ENCODE measurements around the gene IFT22.

DNA sequence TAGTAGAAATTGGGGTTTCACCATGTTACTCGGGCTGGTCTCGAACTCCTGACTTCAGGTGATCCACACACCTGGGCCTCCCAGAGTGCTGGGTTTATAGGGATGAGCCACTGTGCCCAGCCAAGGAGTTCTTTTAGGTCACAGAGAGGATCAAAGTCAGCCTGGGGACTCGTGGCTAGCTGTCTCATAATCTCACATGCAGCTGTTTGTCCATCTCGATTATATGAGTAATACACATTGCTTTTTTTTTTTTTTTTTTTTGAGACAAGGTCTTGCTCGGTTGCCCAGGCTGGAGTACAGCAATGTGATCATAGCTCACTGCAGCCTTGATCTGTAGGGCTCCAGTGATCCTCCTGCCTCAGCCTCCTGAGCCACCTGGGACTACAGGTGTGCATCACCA is 2.2 kb downstream of the IFT22 start:
- no peak for TF ChIP-seq YY1 (IDR thresholded peaks at IDR 0.05; ENCODE audit: low read depth)
- TF ChIP-seq TAF1 (IDR thresholded peaks at IDR 0.05; ENCODE audit: low read depth), result no peak
- TF ChIP-seq CEBPB (IDR thresholded peaks at IDR 0.05), result no peak
- no peak for TF ChIP-seq EP300 (IDR thresholded peaks at IDR 0.05; ENCODE audit: borderline replicate concordance)
- TF ChIP-seq, protein P1, sequence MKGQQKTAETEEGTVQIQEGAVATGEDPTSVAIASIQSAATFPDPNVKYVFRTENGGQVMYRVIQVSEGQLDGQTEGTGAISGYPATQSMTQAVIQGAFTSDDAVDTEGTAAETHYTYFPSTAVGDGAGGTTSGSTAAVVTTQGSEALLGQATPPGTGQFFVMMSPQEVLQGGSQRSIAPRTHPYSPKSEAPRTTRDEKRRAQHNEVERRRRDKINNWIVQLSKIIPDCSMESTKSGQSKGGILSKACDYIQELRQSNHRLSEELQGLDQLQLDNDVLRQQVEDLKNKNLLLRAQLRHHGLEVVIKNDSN (IDR thresholded peaks at IDR 0.05), result no peak
- TF ChIP-seq, protein P2, sequence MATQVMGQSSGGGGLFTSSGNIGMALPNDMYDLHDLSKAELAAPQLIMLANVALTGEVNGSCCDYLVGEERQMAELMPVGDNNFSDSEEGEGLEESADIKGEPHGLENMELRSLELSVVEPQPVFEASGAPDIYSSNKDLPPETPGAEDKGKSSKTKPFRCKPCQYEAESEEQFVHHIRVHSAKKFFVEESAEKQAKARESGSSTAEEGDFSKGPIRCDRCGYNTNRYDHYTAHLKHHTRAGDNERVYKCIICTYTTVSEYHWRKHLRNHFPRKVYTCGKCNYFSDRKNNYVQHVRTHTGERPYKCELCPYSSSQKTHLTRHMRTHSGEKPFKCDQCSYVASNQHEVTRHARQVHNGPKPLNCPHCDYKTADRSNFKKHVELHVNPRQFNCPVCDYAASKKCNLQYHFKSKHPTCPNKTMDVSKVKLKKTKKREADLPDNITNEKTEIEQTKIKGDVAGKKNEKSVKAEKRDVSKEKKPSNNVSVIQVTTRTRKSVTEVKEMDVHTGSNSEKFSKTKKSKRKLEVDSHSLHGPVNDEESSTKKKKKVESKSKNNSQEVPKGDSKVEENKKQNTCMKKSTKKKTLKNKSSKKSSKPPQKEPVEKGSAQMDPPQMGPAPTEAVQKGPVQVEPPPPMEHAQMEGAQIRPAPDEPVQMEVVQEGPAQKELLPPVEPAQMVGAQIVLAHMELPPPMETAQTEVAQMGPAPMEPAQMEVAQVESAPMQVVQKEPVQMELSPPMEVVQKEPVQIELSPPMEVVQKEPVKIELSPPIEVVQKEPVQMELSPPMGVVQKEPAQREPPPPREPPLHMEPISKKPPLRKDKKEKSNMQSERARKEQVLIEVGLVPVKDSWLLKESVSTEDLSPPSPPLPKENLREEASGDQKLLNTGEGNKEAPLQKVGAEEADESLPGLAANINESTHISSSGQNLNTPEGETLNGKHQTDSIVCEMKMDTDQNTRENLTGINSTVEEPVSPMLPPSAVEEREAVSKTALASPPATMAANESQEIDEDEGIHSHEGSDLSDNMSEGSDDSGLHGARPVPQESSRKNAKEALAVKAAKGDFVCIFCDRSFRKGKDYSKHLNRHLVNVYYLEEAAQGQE (IDR thresholded peaks at IDR 0.05; ENCODE audit: low read depth), result no peak
- TF ChIP-seq TEAD4 (IDR thresholded peaks at IDR 0.05), result no peak
- no peak for TF ChIP-seq RAD21 (IDR thresholded peaks at IDR 0.05; ENCODE audit: low read depth)
- no peak for TF ChIP-seq EGR1 (IDR thresholded peaks at IDR 0.05)

All from Ishikawa (cell line).